NCI-H1694 (cell line): ENCODE data around the gene GZMB.
"Not testable (repeated sequence)": the region's sequence is repeated elsewhere in the genome, so short reads cannot be mapped to it uniquely, and the experiment has no call there.

ENCODE experiments used
- DNase-seq: peaks from one replicate; lab custom pipeline; 2025; lab: John Stamatoyannopoulos, UW

The GZMB gene, protein sequence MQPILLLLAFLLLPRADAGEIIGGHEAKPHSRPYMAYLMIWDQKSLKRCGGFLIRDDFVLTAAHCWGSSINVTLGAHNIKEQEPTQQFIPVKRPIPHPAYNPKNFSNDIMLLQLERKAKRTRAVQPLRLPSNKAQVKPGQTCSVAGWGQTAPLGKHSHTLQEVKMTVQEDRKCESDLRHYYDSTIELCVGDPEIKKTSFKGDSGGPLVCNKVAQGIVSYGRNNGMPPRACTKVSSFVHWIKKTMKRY

DNA sequence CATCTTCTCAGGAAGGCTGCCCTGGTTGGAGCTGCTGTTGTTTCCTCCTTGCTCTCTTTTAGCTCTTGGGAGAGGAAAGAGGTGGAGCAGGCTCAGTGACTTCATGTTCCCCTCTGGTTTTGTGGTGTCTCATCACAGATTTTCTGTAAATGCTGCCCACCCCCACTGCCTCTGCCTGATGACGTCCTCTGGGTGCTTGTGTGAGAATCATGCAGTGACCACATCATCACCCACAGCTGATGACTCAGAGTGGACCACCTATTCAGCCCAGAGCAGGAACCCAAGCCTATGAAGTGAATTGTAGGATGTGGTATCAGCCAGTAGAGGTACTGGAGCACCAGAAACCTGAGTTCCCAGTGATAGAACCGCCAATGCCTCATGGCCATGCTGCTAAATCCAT lies at the start of gene GZMB:
Gene GZMB (minus strand): TSS at position 33 of the 400 bp plus-strand sequence. CDS start 30 bp downstream, at position 3.
- DNase-seq = no peak

GRCh38 chr14:24681056-24681455 lies 47.1 kb upstream of the GZMB start:
- DNase-seq = no peak

DNA sequence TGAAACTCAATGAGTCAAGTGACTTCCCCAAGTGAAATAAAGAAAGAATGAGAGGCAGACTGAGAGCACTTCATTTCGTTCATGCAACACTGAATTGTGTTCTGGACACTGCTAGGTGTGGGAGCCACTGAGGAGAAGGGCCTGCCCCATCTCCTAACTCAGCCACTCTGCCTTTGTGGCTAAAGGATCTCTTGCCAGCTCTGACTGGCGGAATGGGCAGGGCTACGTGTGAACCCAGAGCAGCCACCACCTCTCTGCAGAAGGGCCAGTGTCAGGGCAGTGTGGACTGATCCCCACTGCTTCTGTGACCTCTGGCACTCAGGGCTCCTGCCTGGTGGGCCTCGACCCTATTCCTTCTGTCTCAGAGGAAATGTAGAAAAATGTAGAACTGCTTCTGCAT lies 46.5 kb upstream of the GZMB start:
- DNase-seq = no peak

GRCh38 chr14:24679248-24679961 lies 45.4 kb upstream of the GZMB start:
- DNase-seq = no peak

DNA sequence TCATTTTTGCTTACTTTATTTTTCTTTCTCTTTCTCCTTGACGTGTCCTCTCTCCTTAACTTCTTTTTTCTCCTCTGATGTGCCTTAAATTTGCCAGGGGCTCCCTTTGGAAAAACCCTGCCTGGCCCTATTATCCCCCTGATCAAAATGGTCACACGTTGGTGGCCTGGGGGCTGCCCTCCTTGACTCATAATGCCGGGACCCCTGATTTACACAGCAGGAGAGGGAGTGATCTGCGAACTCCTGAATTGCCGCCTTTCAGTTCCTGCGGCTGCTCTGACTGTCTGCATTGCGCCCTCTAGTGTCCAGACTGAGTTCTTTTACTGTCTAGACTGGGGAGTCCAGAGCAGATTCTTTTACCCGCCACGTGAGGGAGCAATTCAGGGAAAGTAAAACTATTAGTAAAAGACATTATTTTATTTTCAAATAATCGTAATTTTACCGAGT lies 44.8 kb upstream of the GZMB start:
- peak; percentile 85 for DNase-seq

- DNase-seq = no peak
These were observed 44.0 kb upstream of the GZMB start for GRCh38 chr14:24677956-24678355.

DNA sequence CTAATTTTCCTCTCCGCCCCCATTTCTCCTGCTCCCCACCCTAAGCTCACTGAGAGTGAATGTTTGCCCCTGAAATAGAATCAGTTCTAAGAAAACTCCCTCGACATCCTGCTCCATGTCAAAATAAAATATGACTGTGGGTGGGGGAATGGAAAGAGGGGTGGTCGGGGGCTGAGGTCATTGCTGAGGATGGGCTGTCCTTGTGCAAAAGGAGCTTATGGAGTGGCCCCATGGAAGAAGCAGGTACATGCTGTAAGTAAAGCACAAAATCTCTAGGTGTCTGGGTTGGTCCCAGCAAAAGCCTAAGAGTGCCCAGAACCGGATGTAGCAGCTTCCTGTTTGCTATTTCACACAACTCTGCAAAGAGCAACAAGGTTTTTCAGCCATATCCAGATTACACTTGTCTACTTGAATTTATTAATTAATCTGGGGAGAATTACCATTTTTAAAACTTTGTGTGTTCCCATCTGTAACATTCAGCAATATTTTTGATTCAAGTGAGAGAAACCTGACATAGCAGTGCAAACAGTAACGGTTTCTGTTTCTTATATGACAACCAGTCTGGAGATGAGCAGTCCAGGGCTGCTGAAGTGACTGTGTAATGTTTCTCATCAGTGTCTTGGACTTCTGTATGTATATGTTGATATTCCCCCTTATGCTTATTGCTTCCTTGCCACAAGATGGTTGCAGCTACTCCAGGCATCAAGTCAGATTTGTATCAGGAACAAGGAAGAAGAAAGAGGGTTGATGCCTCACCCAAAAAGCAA lies 40.4 kb upstream of the GZMB start:
- DNase-seq = no peak

- no peak for DNase-seq
These were observed 39.7 kb upstream of the GZMB start for GRCh38 chr14:24673534-24674203.

DNA sequence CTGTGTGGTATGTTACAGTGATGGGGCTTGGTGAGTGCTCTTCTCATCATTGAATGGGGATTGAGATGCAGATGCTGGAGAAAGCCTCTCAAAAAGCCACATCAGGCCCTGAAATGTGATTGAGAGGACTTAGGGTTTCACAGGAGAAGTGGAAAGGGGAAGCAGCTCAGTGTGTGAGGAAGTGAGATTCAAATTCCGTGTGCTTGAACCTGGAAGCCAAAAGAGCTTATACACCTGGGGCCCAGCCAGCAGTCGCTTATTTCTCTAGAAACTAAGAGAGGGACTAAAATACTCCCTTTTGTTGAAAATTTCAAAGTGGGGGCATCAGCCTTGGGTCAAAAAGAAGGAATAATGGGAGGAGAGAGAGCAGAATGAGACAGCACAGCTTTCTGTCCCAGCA lies 39.1 kb upstream of the GZMB start:
- DNase-seq = no peak

- no peak for DNase-seq
These were observed 36.6 kb upstream of the GZMB start for GRCh38 chr14:24670594-24670993.

GRCh38 chr14:24669651-24670050 lies 35.7 kb upstream of the GZMB start:
- DNase-seq = no peak

GRCh38 chr14:24665440-24665991 lies 31.5 kb upstream of the GZMB start:
- DNase-seq = no peak

GRCh38 chr14:24664366-24664765 lies 30.4 kb upstream of the GZMB start:
- no peak for DNase-seq

DNA sequence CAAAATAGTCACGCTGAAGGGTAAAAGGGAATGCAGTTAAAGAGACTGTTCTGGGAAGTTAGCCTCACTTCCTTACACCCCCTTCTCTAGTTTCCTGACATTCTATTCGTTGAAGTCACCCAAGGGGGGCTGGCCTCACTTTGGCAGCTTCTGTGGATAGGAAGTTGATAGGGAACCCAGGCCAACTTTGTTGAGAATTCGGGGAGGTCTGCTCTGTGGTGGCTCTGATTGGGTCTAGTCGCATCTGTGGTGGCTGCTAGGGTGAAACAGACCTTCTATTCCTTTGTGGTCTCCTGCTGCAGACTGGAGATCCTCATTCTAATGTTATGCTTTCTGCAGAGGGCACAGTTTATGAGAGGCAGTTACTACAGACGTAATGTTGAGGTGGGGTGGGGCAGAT lies 28.8 kb upstream of the GZMB start:
- DNase-seq = no peak

- DNase-seq = no peak
These were observed 26.1 kb upstream of the GZMB start for GRCh38 chr14:24659916-24660570.

DNA sequence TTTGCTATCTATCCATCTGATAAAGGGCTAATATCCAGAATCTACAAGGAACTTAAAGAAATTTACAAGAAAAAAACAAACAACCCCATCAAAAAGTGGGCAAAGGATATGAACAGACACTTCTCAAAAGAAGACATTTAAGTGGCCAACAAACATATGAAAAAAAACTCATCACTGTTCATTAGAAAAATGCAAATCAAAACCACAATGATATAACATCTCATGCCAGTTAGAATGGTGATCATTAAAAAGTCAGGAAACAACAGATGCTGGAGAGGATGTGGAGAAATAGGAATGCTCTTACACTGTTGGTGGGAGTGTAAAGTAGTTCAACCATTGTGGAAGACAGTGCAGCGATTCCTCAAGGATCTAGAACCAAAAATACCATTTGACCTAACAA lies 14.4 kb upstream of the GZMB start:
- DNase-seq = not testable (repeated sequence)

DNA sequence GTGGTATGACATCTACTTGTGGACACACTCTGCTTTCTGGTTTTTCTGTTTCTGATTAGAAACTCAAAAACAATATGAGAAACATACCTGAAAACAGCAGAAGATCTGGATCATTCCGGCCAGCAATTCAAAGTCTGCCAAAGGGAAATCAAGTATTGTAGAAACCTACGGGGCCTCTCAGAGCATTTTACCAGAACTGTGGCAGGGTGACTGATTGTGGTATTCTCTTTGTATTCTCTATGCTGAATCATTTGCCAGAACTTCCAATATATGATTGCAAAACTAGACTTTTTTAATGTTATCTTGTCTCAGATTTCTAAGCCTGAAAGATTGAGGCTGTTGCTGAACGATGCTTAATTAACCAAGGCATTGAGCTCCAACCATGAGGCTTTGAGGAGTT lies 5.9 kb upstream of the GZMB start:
- DNase-seq = no peak

GRCh38 chr14:24639270-24639669 lies 5.3 kb upstream of the GZMB start:
- no peak for DNase-seq

GRCh38 chr14:24633353-24633752 lies 637 bp downstream of the GZMB start:
- DNase-seq = no peak

- no peak for DNase-seq
These were observed 1.2 kb downstream of the GZMB start for GRCh38 chr14:24632761-24633160.

DNA sequence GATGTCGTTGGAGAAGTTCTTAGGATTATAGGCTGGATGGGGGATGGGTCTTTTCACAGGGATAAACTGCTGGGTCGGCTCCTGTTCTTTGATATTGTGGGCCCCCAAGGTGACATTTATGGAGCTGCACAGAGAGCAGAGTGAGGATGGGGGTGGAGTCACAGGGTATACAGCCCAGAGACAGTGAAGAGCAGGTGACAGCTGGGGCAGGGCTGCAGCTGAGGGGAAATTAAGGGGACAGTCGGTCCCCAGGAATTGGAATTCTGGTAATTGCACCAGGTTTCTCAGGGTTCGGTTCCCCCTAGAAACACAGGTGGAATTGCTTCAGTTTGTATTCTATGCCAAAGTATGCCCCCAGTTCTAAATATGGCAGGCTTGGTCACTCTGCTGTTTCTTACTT lies 1.7 kb downstream of the GZMB start:
- DNase-seq = no peak
